Right atrium auricular region (tissue), 2 donors: ENCODE results near the gene CYP4F22. TPM values are rescaled to one million over a fixed set of nuclear protein-coding genes. Genes with fewer than 3 reads are reported as not detected.
"Not testable (repeated sequence)": the region's sequence is repeated elsewhere in the genome, so short reads cannot be mapped to it uniquely, and the experiment has no call there.

ENCODE experiments used
- DNase-seq: peaks from one replicate; pipeline ENCODE4 v3.0.0-alpha.2; 2019; ENCODE audit warnings: low spot score
- H3K27ac ChIP-seq, 2 donors: fragments of 200-600 bp; sonication (generic); 1 replicate in 1 of 2; 2 replicates in 1 of 2; pipeline ENCODE4 v1.5.1; 2016 to 2019
- H3K27me3 ChIP-seq, 2 donors: fragments of 200-600 bp; sonication (generic); one replicate each; pipeline versions ENCODE4 v1.5.1 to v1.6.0; 2017 to 2019
- H3K36me3 ChIP-seq: fragments of 200-600 bp; sonication (generic); one replicate; pipeline ENCODE4 v1.5.1; 2016
- H3K4me1 ChIP-seq, 2 donors: fragments of 200-600 bp; sonication (generic); one replicate each; pipeline versions ENCODE4 v1.5.1 to v1.6.0; 2017 to 2019
- H3K4me3 ChIP-seq, 2 donors: fragments of 200-600 bp; sonication (generic); 1 replicate in 1 of 2; 2 replicates in 1 of 2; pipeline ENCODE4 v1.5.1; 2017 to 2019; ENCODE audit warnings: mild to moderate bottlenecking in 1 of 2, moderate library complexity in 1 of 2
- H3K9me3 ChIP-seq, 2 donors: fragments of 200-600 bp; sonication (generic); one replicate each; pipeline ENCODE4 v1.5.1; 2019
- total RNA-seq, 2 donors: library from RNA; depleted of rRNA; stranded (reverse); fragments of >200 nt; gene quantifications; one replicate each; pipeline ENCODE4 v1.1.0, GENCODE V29; 2016
- TF ChIP-seq, protein P1 (sequence below), 2 donors: fragments of 200-600 bp; sonication (generic); IDR thresholded peaks; one replicate each; pipeline ENCODE4 v1.5.1; 2019; ENCODE audit warnings: antibody characterized with exemption in 2 of 2

The CYP4F22 gene
- total RNA-seq, 2 donors from 2014 or later, result not detected

DNA sequence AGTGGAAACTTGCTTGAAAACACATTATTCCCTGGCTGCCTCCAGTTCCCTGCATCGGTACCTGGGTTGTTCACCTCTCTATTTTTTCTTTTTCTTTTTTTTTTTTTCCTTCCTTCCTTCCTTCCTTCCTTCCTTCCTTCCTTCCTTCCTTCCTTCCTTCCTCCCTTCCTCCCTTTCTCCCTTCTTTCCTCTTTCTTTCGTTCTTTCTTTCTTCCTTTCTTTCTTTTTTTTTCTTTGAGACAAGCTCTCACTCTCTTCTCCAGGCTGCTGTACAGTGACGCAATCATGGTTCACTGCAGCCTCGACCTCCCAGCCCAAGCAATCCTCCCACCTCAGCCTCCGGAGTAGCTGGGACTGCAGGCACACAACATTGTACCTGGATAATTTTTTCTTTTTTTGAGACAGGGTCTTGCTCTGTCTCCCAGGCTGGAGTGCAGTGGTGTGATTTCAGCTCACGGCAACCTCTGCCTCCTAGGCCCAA, 40.6 kb upstream of the CYP4F22 start:
- TF ChIP-seq, protein P1, sequence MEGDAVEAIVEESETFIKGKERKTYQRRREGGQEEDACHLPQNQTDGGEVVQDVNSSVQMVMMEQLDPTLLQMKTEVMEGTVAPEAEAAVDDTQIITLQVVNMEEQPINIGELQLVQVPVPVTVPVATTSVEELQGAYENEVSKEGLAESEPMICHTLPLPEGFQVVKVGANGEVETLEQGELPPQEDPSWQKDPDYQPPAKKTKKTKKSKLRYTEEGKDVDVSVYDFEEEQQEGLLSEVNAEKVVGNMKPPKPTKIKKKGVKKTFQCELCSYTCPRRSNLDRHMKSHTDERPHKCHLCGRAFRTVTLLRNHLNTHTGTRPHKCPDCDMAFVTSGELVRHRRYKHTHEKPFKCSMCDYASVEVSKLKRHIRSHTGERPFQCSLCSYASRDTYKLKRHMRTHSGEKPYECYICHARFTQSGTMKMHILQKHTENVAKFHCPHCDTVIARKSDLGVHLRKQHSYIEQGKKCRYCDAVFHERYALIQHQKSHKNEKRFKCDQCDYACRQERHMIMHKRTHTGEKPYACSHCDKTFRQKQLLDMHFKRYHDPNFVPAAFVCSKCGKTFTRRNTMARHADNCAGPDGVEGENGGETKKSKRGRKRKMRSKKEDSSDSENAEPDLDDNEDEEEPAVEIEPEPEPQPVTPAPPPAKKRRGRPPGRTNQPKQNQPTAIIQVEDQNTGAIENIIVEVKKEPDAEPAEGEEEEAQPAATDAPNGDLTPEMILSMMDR (IDR thresholded peaks at IDR 0.05), result no peak
- Histone ChIP-seq H3K4me1 (peaks cover 0 to 9% of the 10 kb centered on the region in 2 donors), H3K9me3 (peaks cover 0 to 5% of the 10 kb centered on the region in 2 donors), H3K36me3 (no peaks in the 10 kb centered on the region), H3K27ac (no peak overlapping the region), H3K4me3 (no peak overlapping the region), H3K27me3 (peaks cover 3 to 5% of the 10 kb centered on the region in 2 donors)
- DNase-seq, result no peak

DNA sequence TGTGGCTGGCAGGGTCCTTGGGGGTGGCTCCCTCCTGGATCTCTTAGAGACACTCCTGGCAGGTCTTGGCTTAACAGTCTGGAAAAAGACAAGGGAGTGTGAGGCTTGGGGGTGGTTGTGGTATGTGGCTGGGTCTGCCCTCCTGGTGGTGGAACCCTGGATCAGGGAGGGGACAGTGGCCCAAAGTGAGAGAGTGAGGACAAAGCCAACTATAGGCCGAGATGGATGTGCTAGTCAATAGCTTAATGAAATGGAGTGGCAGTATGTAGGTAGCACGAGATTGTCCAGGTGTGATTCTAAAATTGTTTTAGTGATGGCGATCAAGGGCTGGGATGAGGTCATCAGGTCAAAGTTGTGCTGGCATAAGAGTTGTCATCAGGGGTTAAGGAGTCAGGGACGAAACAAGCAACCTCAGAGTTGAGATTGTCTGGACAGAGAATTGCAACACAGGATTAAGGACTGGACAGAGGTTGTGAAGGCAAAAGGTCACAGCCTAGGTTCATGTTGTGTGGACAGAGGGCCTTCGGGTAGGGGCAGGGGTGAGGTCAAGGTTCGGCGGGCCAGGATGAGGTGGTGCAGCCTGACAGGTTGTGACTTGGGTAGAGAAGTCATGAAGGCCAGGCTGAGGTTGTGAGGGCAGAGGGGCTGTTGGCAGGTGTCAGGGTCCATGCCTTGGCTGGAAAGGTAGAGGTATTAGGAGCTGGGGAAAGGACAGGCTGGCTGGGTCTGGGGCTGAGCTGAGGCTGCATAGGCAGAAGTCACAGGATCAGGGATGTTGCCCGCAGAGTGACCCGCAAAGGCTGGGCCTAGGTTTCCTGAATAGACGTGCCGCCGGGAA, 39.4 kb upstream of the CYP4F22 start:
- Histone ChIP-seq H3K36me3 (no peaks in the 10 kb centered on the region), H3K4me1 (peaks cover 0 to 9% of the 10 kb centered on the region in 2 donors), H3K9me3 (peaks cover 0 to 8% of the 10 kb centered on the region in 2 donors), H3K27me3 (peaks cover 3 to 5% of the 10 kb centered on the region in 2 donors), H3K4me3 (no peak overlapping the region), H3K27ac (no peak overlapping the region)
- no peak for DNase-seq
- TF ChIP-seq, protein P1 (IDR thresholded peaks at IDR 0.05), result no peak

DNA sequence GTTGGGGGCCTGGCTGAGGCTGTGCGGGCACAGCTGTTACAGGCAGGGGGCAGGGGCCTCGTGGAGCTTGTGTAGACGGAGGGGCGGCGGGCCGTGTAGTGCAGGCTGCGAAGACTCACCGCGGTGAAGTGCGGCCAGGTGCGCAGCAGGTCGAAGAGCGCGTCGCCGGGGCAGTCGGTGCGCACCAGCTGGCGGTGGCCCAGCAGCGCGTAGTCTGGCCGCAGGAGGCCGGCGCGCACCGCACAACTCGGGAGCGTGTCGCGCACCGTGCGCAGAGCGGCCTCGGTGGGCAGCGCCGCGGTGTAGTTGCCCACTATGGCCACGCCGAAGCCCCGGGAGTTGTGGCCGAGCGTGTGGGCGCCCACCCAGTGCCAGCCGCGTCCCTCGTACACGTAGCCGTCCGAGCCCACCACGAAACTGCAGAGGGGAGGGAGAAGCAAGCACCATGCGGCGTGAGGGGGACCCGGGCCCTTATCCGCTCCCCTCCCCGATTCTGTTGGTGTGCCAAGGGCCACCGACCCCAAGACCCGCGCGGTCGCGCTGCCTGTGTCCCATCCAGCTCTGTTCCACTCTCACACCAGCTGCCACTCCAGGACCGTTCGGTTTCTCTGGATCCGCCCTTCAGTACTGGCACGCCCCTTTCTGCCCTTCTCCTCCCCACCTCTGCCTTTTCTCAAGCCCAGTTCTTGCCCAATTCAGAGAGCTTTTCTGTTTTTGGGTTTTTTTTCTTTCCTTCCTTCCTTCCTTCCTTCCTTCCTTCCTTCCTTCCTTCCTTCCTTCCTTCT, 38.6 kb upstream of the CYP4F22 start:
- H3K27me3 ChIP-seq, result peaks cover 0 to 3% of the 10 kb centered on the region in 2 donors
- peaks cover 0 to 8% of the 10 kb centered on the region in 2 donors for H3K9me3 ChIP-seq
- DNase-seq, result no peak
- H3K4me1 ChIP-seq, result peaks cover 0 to 9% of the 10 kb centered on the region in 2 donors
- no peaks in the 10 kb centered on the region for H3K36me3 ChIP-seq
- peak overlapping the region; percentile 14 to 40 for H3K4me3 ChIP-seq
- TF ChIP-seq, protein P1 (IDR thresholded peaks at IDR 0.05), result no peak
- no peak overlapping the region for H3K27ac ChIP-seq

DNA sequence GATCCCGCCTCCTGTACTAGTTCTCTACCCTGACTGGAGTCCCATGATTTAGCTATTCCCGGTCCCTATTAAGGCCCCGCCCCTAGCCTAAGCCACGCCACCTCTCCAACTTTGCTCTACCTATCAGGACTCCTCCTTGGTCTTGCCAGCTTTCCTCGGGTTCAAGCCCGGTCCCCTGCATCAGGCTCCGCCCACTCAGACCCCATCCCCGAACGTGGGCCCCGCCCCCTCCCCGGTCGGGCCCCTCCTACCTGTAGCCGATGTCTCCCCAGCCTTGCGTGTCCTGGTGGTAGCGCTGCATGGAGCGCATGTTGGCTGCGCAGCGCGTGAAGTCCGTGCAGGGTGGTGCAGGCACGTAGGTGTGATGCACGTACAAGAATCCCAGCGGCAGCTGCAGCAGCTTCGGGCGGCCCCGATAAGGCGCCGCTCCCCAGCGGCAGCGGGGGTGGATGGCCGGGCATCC, 36.7 kb upstream of the CYP4F22 start:
- peaks cover 0 to 8% of the 10 kb centered on the region in 2 donors for H3K9me3 ChIP-seq
- H3K4me1 ChIP-seq, result peaks cover 0 to 9% of the 10 kb centered on the region in 2 donors
- DNase-seq, result no peak
- no peak overlapping the region for H3K4me3 ChIP-seq
- no peaks in the 10 kb centered on the region for H3K36me3 ChIP-seq
- peaks cover 0 to 3% of the 10 kb centered on the region in 2 donors for H3K27me3 ChIP-seq
- TF ChIP-seq, protein P1 (IDR thresholded peaks at IDR 0.05), result no peak
- no peak overlapping the region for H3K27ac ChIP-seq

DNA sequence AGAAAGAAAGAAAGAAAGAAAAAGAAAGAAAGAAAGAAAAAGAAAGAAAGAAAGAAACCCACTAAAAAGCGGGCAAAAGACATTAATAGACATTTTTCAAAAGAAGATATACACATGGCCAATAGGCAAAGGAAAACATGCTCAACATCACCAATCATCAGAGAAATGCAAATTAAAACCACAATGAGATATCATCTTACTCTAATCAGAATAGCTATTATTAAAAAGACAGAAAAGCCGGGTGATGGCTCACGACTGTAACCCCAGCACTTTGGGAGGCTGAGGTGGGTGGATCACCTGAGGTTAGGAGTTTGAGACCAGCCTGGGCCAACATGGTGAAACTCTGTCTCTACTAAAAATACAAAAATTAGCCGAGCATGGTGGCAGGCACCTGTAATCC, 34.5 kb upstream of the CYP4F22 start:
- not testable (repeated sequence) for H3K27ac ChIP-seq, H3K4me1 ChIP-seq, DNase-seq, H3K4me3 ChIP-seq, H3K9me3 ChIP-seq, H3K27me3 ChIP-seq, H3K36me3 ChIP-seq

DNA sequence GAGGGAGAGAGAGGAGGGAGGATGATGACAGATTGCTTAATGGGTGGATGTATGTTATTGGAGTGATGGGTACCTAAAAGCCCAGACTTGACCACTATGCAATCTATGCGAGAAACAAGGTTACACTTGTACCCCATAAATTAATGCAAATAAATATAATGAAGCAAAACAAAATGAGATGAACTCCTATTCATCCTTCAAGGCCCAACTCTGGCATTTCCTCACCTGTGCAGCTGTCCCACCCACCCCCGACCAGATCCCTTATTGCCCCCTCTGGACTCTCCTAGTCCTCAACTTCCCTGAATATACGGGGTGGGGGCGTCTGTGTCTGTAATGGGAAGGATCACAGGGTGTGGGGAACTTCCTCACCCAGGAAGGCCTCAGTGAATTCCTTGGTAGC, 33.2 kb upstream of the CYP4F22 start:
- Histone ChIP-seq H3K27ac (no peak overlapping the region), H3K27me3 (no peaks in the 10 kb centered on the region), H3K36me3 (no peaks in the 10 kb centered on the region), H3K4me1 (no peaks in the 10 kb centered on the region), H3K9me3 (peaks cover 0 to 8% of the 10 kb centered on the region in 2 donors), H3K4me3 (no peak overlapping the region)
- DNase-seq, result no peak
- TF ChIP-seq, protein P1 (IDR thresholded peaks at IDR 0.05), result no peak
